Neural crest cell (in vitro differentiated cells): ENCODE data around the gene CDC45. TPM values are rescaled to one million over a fixed set of nuclear protein-coding genes. Genes with fewer than 3 reads are reported as not detected.

Experiments
- DNase-seq: peaks from one replicate; pipeline ENCODE4 v3.0.0; 2021; ENCODE audit warnings: low read depth, mixed read lengths, low spot score
- H3K27ac Mint-ChIP-seq: one replicate; pipeline ENCODE4 v1.8.0; 2021; ENCODE audit warnings: mild to moderate bottlenecking, mixed read lengths; ENCODE audit not compliant: unreplicated experiment
- H3K27me3 Mint-ChIP-seq: 2 replicates; pipeline ENCODE4 v1.8.0; 2021; ENCODE audit warnings: low read depth, mild to moderate bottlenecking, mixed read lengths
- H3K36me3 Mint-ChIP-seq: 2 replicates; pipeline ENCODE4 v1.8.0; 2021; ENCODE audit warnings: low read depth, mild to moderate bottlenecking, mixed read lengths
- H3K4me1 Mint-ChIP-seq: 2 replicates; pipeline ENCODE4 v1.8.0; 2021; ENCODE audit warnings: mixed read lengths
- H3K4me3 Mint-ChIP-seq: one replicate; pipeline ENCODE4 v1.8.0; 2021; ENCODE audit warnings: mild to moderate bottlenecking, mixed read lengths
- H3K9me3 Mint-ChIP-seq: 2 replicates; pipeline ENCODE4 v1.8.0; 2021; ENCODE audit warnings: mixed read lengths
- long read RNA-seq: library from polyadenylated mRNA; unstranded; transcript quantifications from one replicate; pipeline ENCODE4 v2.0.0, GENCODE V29; 2020
- total RNA-seq: library from RNA; stranded (reverse); gene quantifications from 2 replicates; pipeline ENCODE4 v1.2.1, GENCODE V29; 2021
- TF ChIP-seq, protein P1 (sequence below): fragments of 200-600 bp; sonication (generic); conservative IDR thresholded peaks from 2 replicates; pipeline ENCODE4 v1.5.0; 2021; ENCODE audit warnings: antibody characterized with exemption, mild to moderate bottlenecking

Gene CDC45, protein sequence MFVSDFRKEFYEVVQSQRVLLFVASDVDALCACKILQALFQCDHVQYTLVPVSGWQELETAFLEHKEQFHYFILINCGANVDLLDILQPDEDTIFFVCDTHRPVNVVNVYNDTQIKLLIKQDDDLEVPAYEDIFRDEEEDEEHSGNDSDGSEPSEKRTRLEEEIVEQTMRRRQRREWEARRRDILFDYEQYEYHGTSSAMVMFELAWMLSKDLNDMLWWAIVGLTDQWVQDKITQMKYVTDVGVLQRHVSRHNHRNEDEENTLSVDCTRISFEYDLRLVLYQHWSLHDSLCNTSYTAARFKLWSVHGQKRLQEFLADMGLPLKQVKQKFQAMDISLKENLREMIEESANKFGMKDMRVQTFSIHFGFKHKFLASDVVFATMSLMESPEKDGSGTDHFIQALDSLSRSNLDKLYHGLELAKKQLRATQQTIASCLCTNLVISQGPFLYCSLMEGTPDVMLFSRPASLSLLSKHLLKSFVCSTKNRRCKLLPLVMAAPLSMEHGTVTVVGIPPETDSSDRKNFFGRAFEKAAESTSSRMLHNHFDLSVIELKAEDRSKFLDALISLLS
- 47.1 and 49.8 TPM in 2 replicates for total RNA-seq
- long read RNA-seq, transcript CDC45-202 (18 exons, 1,693 nt): minor isoform, 21 of 168 reads
- long read RNA-seq, transcript CDC45-201 (19 exons, 1,976 nt): major isoform, 93 of 168 reads
- long read RNA-seq, partial matches to known transcripts: 15 of 168 reads
- long read RNA-seq, other reads (novel, unspliced or antisense): 36 of 168 reads

DNA sequence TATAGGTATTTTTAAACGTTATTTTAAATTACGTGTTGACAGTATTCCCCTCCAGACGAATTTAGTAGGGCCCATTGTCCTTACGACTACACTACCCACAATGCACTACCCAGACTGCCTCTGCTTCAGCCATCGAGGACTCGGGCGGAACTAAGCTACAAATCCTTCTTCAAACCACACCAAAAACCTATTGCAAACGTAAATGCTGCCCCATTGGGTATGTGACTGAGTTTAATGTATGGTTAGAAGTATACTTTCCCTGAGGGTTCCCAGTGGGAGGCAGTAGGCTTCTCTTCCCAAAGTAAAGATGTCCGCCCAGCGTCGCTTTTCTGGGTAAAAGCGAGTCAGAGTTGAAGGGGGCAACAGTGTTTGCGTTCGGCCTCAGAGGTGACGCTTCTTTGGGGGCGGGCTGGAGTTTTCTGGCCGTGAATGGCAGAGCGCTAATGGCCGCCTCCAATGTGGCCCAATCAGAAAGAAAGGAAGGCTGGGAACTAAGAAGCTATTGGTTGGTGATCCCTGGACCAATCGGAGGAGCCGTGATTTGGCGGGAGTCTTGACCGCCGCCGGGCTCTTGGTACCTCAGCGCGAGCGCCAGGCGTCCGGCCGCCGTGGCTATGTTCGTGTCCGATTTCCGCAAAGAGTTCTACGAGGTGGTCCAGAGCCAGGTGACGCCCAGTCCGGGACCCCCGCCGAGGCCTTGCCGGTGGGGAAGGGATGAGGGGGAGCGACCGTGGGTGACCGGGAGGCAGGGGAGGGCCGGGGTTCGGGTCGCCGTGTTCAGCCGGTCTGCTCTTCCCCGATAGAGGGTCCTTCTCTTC is at the start of gene CDC45:
Gene CDC45, plus strand, starts transcription at position 566 of the 818 bp plus-strand sequence. Its CDS starts 49 bp downstream, at position 615.
- peak; percentile 84 for DNase-seq
- peak within 1 kb of the TSS; percentile 94 for H3K4me3 Mint-ChIP-seq
- no peaks in the 10 kb centered on the region for H3K36me3 Mint-ChIP-seq
- peaks cover 32% of the 10 kb centered on the region for H3K4me1 Mint-ChIP-seq
- no peaks in the 10 kb centered on the region for H3K27me3 Mint-ChIP-seq
- peak within 1 kb of the TSS; percentile 100 for H3K27ac Mint-ChIP-seq
- TF ChIP-seq, protein P1, sequence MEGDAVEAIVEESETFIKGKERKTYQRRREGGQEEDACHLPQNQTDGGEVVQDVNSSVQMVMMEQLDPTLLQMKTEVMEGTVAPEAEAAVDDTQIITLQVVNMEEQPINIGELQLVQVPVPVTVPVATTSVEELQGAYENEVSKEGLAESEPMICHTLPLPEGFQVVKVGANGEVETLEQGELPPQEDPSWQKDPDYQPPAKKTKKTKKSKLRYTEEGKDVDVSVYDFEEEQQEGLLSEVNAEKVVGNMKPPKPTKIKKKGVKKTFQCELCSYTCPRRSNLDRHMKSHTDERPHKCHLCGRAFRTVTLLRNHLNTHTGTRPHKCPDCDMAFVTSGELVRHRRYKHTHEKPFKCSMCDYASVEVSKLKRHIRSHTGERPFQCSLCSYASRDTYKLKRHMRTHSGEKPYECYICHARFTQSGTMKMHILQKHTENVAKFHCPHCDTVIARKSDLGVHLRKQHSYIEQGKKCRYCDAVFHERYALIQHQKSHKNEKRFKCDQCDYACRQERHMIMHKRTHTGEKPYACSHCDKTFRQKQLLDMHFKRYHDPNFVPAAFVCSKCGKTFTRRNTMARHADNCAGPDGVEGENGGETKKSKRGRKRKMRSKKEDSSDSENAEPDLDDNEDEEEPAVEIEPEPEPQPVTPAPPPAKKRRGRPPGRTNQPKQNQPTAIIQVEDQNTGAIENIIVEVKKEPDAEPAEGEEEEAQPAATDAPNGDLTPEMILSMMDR: no peak
- H3K9me3 Mint-ChIP-seq: no peaks in the 10 kb centered on the region

DNA sequence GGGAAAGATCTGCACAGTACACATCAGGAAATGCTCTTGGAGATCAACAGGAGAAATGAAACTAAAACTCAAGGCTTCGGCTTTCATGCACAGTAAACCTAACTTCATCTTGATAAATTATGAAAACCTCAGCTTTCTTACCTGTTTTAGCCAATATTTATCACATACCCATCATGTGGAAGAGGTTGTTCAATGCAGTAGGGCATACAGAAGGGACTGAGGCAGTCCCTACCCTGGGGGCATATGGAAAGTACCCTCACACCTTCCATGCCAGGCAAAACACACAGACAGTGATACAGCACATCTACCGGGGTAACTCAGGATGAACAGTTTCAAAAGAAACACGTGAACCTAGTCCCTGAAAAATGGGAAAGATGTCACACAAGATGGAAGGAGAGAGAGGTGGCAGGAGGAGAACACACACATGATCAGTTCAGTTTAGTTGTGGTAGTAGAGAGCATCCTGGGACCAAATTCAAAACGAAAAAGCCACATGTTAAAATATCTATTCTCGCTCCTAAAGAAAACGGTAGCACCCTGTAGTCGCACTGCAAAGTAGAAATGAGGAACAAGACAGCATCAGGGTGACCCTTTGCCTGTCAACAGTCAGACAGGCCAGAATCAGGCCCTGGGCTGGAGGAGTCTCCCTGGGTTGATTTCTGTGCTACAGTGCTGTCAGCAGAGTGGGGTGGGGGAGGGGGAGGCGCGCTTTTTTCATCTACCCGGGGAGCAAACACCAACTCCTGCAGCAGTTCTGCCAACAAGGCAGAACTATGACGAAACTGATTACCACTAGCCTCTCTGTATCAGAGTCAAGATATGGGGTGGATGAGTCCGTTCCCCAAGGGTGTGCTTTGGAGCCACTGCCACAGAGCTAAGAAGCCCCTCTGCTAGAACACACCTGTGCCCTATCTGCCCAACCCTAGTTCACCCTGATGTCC is 49.5 kb upstream of the CDC45 start:
- Mint-ChIP-seq H3K27me3 (no peaks in the 10 kb centered on the region), H3K4me3 (peak overlapping the region; percentile 93), H3K27ac (peak overlapping the region; percentile 88), H3K36me3 (peaks cover 4% of the 10 kb centered on the region), H3K9me3 (no peaks in the 10 kb centered on the region), H3K4me1 (peaks cover 40% of the 10 kb centered on the region)
- no peak for DNase-seq
- TF ChIP-seq, protein P1: no peak

DNA sequence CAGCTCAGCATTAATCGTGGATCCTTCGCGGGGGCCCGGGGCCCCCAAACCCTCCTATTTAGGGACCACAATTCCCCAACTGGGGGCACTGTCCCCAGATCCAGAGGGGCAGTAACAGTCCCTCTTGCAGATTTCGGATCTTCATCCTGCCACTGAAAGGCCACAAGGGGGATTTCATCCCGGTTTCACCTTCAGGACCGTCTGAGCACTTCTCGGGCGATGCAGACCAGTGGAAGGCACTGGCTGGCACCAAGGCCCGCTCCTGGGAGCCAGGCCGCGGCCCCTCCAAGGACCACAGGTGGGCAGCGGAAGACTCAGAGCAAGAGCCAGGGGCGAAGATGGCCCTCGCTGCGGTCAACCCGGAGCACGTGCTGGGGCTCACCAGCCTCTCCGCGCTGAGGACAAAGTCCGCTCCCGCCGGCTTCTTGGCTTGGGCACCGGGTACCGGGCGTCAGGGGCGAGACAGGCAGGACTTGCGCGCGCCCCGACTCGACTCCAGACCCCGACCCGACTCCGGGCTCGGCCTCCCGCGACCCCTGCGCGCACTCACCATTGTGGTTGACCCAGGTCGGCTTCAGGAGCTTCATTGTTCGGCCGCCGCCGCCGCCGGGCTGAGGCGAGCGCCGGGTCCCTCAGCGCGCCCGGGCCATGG is 48.7 kb upstream of the CDC45 start:
- peak overlapping the region; percentile 82 for H3K27ac Mint-ChIP-seq
- no peaks in the 10 kb centered on the region for H3K9me3 Mint-ChIP-seq
- peaks cover 40% of the 10 kb centered on the region for H3K4me1 Mint-ChIP-seq
- H3K36me3 Mint-ChIP-seq: peaks cover 6% of the 10 kb centered on the region
- peak overlapping the region; percentile 93 for H3K4me3 Mint-ChIP-seq
- H3K27me3 Mint-ChIP-seq: no peaks in the 10 kb centered on the region
- TF ChIP-seq, protein P1: peak; percentile 50
- DNase-seq: peak; percentile 38

DNA sequence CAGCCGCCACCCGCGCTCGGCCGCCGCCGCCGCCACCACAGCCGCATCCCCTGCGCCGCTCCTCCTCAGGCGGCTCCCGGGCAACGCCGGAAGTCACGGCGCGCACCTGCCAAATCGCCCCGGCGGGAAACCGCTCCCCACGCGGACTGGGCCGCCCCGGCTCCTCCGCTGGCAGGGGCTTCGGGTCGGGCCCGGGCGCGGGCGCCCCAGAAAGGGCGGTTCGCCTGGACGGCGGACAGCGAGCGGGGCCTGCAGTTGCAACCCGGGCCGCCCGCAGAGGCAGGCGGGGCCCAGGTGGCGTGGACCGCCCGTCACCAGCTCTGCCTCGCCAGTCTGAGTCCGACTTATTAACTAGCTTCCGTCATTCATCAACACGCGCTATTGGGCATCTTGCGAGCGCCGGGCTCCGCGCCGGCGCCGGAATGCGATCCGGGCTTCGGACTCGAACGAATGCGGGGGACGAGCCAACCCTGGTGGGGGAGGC is 48.0 kb upstream of the CDC45 start, which contains the start of gene HIRA:
Gene HIRA, minus strand, starts transcription at position 85 of the 484 bp plus-strand sequence. CDS start 257 bp downstream, outside the sequence.
- Mint-ChIP-seq H3K27ac (peak within 1 kb of the TSS; percentile 94), H3K4me3 (peak within 1 kb of the TSS; percentile 93), H3K4me1 (peaks cover 40% of the 10 kb centered on the region), H3K36me3 (peaks cover 6% of the 10 kb centered on the region), H3K9me3 (no peaks in the 10 kb centered on the region), H3K27me3 (no peaks in the 10 kb centered on the region)
- peak; percentile 85 for DNase-seq
- TF ChIP-seq, protein P1: peak; percentile 4
